Astrocyte (in vitro differentiated cells and primary cell): ENCODE measurements around the gene DIDO1. TPM values are rescaled to one million over a fixed set of nuclear protein-coding genes. Genes with fewer than 3 reads are reported as not detected.
A peak's percentile ranks its signal among the peaks of the same experiment; 100 is the strongest.

Source experiments
- DNase-seq: peaks from one replicate; pipeline ENCODE4 v3.0.0-alpha.2; 2010; ENCODE audit warnings: low read depth
- FAIRE-seq: peaks from 2 replicates; lab custom pipeline; 2011; peaks lifted over from hg19 to GRCh38; lab: Jason Lieb, UNC
- H2AFZ ChIP-seq: 2 replicates; pipeline ENCODE4 v1.6.0; 2012; ENCODE audit warnings: low read depth, low read length, inconsistent platforms
- H3K27ac ChIP-seq: 2 replicates; pipeline ENCODE4 v1.5.1; 2011; ENCODE audit warnings: low read depth, low read length, inconsistent platforms
- H3K27me3 ChIP-seq: 2 replicates; pipeline ENCODE4 v1.6.0; 2011; ENCODE audit warnings: low read length, inconsistent platforms; ENCODE audit not compliant: insufficient read depth
- H3K36me3 ChIP-seq: 2 replicates; pipeline ENCODE4 v1.5.1; 2011; ENCODE audit warnings: low read length, inconsistent platforms; ENCODE audit not compliant: insufficient read depth
- H3K4me1 ChIP-seq: 2 replicates; pipeline ENCODE4 v1.5.1; 2011; ENCODE audit warnings: low read length, inconsistent platforms; ENCODE audit not compliant: insufficient read depth
- H3K4me2 ChIP-seq: 2 replicates; pipeline ENCODE4 v1.6.0; 2012; ENCODE audit warnings: low read length, inconsistent platforms
- H3K4me3 ChIP-seq: 2 replicates; pipeline ENCODE4 v1.5.1; 2011; ENCODE audit warnings: low read depth, mild to moderate bottlenecking, low read length, inconsistent platforms; ENCODE audit not compliant: insufficient read depth
- H3K79me2 ChIP-seq: 2 replicates; pipeline ENCODE4 v1.6.0; 2012; ENCODE audit warnings: mild to moderate bottlenecking, low read length, inconsistent platforms; ENCODE audit not compliant: insufficient read depth
- H3K9ac ChIP-seq: 2 replicates; pipeline ENCODE4 v1.6.0; 2012; ENCODE audit warnings: mild to moderate bottlenecking, low read length, inconsistent platforms
- H3K9me3 ChIP-seq: 2 replicates; pipeline ENCODE4 v1.5.1; 2012; ENCODE audit warnings: low read depth, mild to moderate bottlenecking, low read length, inconsistent platforms; ENCODE audit not compliant: insufficient read depth
- H4K20me1 ChIP-seq: 2 replicates; pipeline ENCODE4 v1.6.0; 2012; ENCODE audit warnings: low read length, inconsistent platforms; ENCODE audit not compliant: insufficient read depth
- H3K27ac Mint-ChIP-seq: one replicate; pipeline ENCODE4 v1.8.0; 2021; ENCODE audit warnings: mild to moderate bottlenecking, mixed read lengths; ENCODE audit not compliant: unreplicated experiment
- H3K27me3 Mint-ChIP-seq: one replicate; pipeline ENCODE4 v1.8.0; 2021; ENCODE audit warnings: low read depth, mixed read lengths; ENCODE audit not compliant: unreplicated experiment
- H3K36me3 Mint-ChIP-seq: one replicate; pipeline ENCODE4 v1.8.0; 2021; ENCODE audit warnings: low read depth, mixed read lengths; ENCODE audit not compliant: unreplicated experiment
- H3K4me1 Mint-ChIP-seq: one replicate; pipeline ENCODE4 v1.8.0; 2021; ENCODE audit warnings: low read depth, mixed read lengths; ENCODE audit not compliant: unreplicated experiment
- H3K4me3 Mint-ChIP-seq: one replicate; pipeline ENCODE4 v1.8.0; 2021; ENCODE audit warnings: mild to moderate bottlenecking, moderate library complexity, mixed read lengths; ENCODE audit not compliant: unreplicated experiment
- H3K9me3 Mint-ChIP-seq: one replicate; pipeline ENCODE4 v1.8.0; 2021; ENCODE audit warnings: mild to moderate bottlenecking, mixed read lengths; ENCODE audit not compliant: unreplicated experiment
- CTCF ChIP-seq: IDR thresholded peaks from 2 replicates; pipeline ENCODE4 v1.5.1; 2011; ENCODE audit warnings: low read depth, mild to moderate bottlenecking, inconsistent platforms, low read length, moderate library complexity; ENCODE audit not compliant: insufficient read depth
- EZH2 ChIP-seq: IDR thresholded peaks from 2 replicates; pipeline ENCODE4 v1.6.1; 2012; ENCODE audit warnings: mild to moderate bottlenecking, low read length, inconsistent platforms; ENCODE audit not compliant: insufficient read depth
- total RNA-seq: library from RNA; stranded (reverse); gene quantifications from 2 replicates; pipeline ENCODE4 v1.2.1, GENCODE V29; 2021

The DIDO1 gene
- total RNA-seq, 1 donor from 2014 or later: 39.0 TPM

DNA sequence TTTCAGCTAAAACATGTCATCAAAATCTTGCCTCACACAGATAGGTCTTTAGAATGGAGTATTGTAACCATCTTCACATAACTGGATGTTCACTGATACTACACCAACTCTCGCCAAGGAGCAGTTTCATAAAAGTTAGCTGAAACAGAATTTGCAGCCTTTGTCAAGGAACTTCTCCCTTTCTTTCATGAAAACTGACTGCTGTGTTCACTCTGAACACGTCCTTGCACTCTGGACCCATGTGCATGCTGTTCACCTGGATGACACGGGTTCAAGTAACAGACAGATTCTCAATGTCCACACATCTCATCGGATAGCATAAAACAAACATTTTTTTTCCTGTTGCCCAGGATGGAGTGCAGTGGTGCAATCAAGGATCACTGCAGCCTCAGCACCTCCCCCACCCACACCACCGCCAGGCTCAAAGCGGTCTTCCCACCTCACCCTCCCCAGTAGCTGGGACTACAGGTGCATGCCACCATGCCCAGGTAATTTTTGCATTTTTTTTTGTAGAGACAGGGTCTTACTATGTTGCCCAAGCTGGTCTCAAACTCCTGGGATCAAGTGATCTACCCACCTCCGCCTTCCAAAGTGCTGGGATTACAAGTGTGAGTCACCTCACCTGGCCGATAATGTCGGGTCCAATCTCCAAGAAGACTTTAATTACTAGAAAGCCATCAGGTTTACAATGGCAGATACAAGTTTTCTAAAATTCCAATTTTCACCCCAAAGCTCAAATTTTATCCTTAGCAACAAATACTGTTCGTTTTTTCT, 9.4 kb downstream of the DIDO1 start:
- Mint-ChIP-seq H3K4me3 (no peak overlapping the region), H3K27ac (peak overlapping the region; percentile 67), H3K27me3 (no peaks in the 10 kb centered on the region), H3K4me1 (peaks cover 48% of the 10 kb centered on the region), H3K9me3 (no peaks in the 10 kb centered on the region), H3K36me3 (no peaks in the 10 kb centered on the region)
- Histone ChIP-seq H3K4me1 (peaks cover 13% of the 10 kb centered on the region), H3K9me3 (no peaks in the 10 kb centered on the region), H3K4me2 (peak overlapping the region; percentile 12), H3K9ac (no peak overlapping the region), H3K27ac (no peak overlapping the region), H3K36me3 (peaks cover 6% of the 10 kb centered on the region), H3K27me3 (no peaks in the 10 kb centered on the region), H3K4me3 (no peak overlapping the region), H4K20me1 (peaks cover 98% of the 10 kb centered on the region), H2AFZ (no peak overlapping the region), H3K79me2 (peaks cover 100% of the 10 kb centered on the region)
- no peak for DNase-seq
- no peak for FAIRE-seq
- TF ChIP-seq CTCF (no peak), EZH2 (no peak)

DNA sequence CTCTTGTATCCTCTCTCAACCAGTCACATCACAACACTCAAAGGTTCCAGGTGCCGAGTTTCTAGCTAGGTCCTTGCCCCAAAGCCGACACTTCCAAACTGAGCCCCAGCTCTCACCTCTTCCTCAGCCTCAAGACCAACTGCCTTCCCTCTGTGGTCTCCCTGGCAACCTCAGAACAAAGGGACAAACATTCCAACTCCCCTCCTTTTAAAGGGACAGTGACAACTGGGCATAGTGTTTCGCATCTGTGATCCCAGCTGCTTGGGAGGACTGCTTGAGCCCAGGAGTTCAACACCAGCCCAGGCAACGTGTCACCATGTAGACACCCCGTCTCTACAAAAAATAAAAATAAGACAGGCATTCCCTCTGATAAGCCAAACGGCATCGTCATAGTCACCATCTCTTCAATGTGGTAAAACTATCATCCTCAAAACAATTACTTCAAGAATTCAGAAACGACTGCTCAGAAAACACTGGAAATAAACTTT, 11.3 kb downstream of the DIDO1 start:
- peaks cover 8% of the 10 kb centered on the region for H3K4me1 ChIP-seq
- no peaks in the 10 kb centered on the region for H3K27me3 ChIP-seq
- peak overlapping the region; percentile 11 for H3K4me2 ChIP-seq
- TF ChIP-seq EZH2 (no peak), CTCF (no peak)
- Mint-ChIP-seq H3K4me1 (peaks cover 40% of the 10 kb centered on the region), H3K27ac (peak overlapping the region; percentile 35), H3K36me3 (no peaks in the 10 kb centered on the region), H3K27me3 (no peaks in the 10 kb centered on the region), H3K9me3 (no peaks in the 10 kb centered on the region), H3K4me3 (no peak overlapping the region)
- peak overlapping the region; percentile 35 for H3K27ac ChIP-seq
- peaks cover 100% of the 10 kb centered on the region for H3K79me2 ChIP-seq
- DNase-seq (peak; percentile 39), FAIRE-seq (no peak)
- no peak overlapping the region for H3K4me3 ChIP-seq
- peaks cover 100% of the 10 kb centered on the region for H4K20me1 ChIP-seq
- H3K36me3 ChIP-seq: peaks cover 22% of the 10 kb centered on the region
- no peaks in the 10 kb centered on the region for H3K9me3 ChIP-seq
- no peak overlapping the region for H2AFZ ChIP-seq
- H3K9ac ChIP-seq: peak overlapping the region; percentile 2

DNA sequence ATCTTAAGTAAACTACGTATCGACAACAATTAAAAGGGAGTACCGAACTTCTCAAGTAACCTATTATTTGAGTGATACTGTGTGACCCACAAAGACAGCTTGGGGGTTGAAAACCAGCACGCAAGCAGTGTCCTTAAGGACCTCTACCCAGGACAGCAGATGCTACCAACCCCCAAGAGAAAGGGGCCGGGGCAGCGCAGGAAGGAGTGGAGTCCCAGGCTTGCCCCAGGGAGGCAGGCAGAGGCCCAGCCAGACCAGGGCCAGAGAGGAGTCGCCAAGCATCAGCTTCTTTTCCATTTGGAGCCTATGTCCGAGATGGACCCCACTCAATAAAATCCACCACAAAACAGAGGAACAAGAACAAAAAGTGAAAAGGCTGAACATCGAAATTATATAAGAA, 11.9 kb downstream of the DIDO1 start:
- Histone ChIP-seq H3K4me2 (no peak overlapping the region), H4K20me1 (peaks cover 100% of the 10 kb centered on the region), H3K79me2 (peaks cover 100% of the 10 kb centered on the region), H3K36me3 (peaks cover 24% of the 10 kb centered on the region), H3K27ac (peak overlapping the region; percentile 35), H3K4me3 (no peak overlapping the region), H3K27me3 (no peaks in the 10 kb centered on the region), H3K9me3 (no peaks in the 10 kb centered on the region), H3K9ac (no peak overlapping the region), H3K4me1 (peaks cover 8% of the 10 kb centered on the region), H2AFZ (no peak overlapping the region)
- no peak for FAIRE-seq
- peak overlapping the region; percentile 14 for H3K27ac Mint-ChIP-seq
- no peaks in the 10 kb centered on the region for H3K9me3 Mint-ChIP-seq
- peaks cover 36% of the 10 kb centered on the region for H3K4me1 Mint-ChIP-seq
- H3K36me3 Mint-ChIP-seq: peaks cover 2% of the 10 kb centered on the region
- H3K27me3 Mint-ChIP-seq: no peaks in the 10 kb centered on the region
- TF ChIP-seq CTCF: no peak
- no peak for TF ChIP-seq EZH2
- H3K4me3 Mint-ChIP-seq: no peak overlapping the region
- no peak for DNase-seq
